Prostate gland (tissue), 2 donors: ENCODE measurements around the gene CEP41.

ENCODE experiments used
- CTCF ChIP-seq, 4 experiments: fragments of 200-600 bp in 2 of 4; fragments of 450-650 bp in 2 of 4; sonication (generic) in 2 of 4; IDR thresholded peaks; 1 replicate in 3 of 4; 2 replicates in 1 of 4; pipeline ENCODE4 v1.5.1; 2016 to 2019; ENCODE audit warnings: antibody characterized with exemption in 4 of 4, mild to moderate bottlenecking in 2 of 4, moderate library complexity in 2 of 4
- POLR2A ChIP-seq: fragments of 450-650 bp; IDR thresholded peaks from one replicate; pipeline ENCODE4 v1.6.1; 2016; ENCODE audit warnings: antibody characterized with exemption, mild to moderate bottlenecking

GRCh38 chr7:130374507-130374906 is 66.3 kb downstream of the CEP41 start:
- no peak for TF ChIP-seq CTCF (IDR thresholded peaks at IDR 0.05)
- TF ChIP-seq POLR2A: no peak
